AML-193 (cell line): ENCODE measurements around the gene DHX35.
"Not testable (repeated sequence)": the region's sequence is repeated elsewhere in the genome, so short reads cannot be mapped to it uniquely, and the experiment has no call there.

Source experiments
- DNase-seq, 2 experiments: peaks; one replicate each; lab custom pipeline; 2025; lab: John Stamatoyannopoulos, UW

Gene DHX35

DNA sequence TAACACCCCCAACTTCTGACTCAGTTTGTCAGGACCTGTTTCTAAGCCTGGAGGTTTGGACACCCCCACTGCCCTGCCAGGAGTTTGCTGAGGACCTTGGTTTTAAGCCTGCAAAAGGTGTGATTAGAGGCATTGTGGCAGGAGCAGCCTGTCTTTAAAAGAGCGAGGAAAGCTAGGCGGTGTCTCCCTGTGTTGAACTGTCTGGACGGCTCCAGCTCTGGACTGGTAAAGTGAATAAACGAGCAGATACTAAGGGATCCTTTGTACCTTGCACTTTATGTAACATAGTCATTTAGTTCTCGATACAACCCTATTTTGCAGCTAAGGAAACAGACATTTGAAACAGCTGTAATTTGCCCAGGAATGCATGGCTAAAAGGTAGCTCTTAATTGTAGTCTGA is 21.5 kb upstream of the DHX35 start:
- no peak for DNase-seq

DNA sequence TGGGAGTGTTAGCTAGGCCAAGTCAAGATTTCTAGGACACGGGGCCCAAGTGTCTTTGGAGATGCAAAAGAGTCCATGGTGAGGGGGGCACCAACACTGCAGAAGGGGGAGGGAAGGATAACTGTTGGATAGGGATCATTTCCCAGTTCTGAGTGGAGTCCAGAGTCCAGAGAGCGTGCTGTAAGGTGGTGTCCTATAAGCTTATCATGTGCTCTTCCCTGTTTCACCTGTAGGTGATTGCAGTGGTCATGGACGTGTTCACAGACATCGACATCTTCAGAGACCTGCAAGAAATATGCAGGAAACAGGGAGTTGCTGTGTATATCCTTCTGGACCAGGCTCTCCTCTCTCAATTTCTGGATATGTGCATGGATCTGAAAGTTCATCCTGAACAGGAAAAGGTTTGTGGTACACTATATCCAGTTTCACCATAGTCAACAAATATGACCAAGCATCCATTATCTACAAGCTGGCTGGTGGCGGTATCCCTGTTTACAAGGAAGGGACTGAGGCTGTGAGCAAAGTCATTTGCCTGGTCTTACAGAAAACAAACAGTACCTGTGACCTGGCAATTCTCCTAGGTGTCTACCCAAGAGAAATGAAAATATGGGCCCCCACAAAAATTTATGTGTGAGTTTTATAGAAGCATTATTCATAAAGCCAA is 20.3 kb upstream of the DHX35 start:
- no peak for DNase-seq

DNA sequence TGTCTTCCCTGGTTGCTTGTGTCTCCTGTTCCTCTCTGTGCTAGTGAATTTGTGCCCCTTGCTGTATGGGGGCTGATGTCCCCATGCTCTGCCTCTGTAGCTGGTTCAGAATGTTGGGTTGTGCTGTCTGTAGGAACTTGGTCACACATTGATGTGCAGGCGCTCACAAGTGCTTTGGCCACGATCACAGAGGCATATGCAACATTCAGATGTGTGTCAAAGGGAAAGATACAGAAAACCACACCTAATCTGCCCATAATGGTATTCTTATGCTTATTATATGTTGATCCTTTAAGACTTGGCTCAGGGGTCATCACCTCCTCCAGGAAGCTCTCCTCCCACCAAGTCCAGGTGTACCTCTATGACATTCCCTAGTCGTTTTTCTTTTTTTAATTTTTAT is 17.1 kb upstream of the DHX35 start:
- no peak for DNase-seq

DNA sequence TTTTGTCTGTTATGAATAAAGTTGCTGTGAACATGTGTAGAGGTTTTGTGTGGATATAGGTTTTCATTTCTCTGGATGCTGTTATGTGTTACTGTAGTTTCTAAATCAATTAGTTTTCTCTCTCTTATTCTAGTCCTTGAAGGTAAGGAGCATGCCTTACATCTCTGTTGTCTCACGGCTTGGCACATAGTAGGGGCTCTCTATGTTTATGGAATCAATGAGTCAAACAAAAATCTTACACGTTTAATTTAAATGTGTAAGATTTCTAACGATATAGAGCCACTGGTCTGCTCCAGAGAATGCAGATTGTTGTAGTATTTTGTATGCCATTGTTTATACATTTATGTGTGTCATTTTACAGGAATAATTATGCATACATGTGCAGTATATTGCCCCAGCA is 15.3 kb upstream of the DHX35 start:
- no peak for DNase-seq

DNA sequence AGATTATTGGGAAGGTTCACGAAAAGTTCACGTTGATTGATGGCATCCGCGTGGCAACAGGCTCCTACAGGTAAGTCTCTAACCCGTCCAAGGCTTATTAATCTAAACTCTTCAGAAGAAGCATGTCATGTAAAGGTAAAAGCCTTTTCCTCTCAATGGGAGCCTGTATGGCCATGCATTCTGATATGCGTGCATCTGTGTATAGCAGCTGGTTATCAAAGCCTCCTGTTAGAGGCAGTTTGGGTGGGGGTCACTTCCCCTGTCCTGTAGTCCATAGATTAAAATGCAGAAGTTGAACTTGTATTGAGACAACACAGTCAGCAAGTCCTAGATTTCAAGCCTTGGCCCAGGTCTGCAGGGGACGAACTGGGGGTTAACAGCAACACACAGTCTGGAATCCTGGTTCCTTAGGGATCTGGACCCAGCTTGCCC is 14.2 kb upstream of the DHX35 start:
- no peak for DNase-seq

DNA sequence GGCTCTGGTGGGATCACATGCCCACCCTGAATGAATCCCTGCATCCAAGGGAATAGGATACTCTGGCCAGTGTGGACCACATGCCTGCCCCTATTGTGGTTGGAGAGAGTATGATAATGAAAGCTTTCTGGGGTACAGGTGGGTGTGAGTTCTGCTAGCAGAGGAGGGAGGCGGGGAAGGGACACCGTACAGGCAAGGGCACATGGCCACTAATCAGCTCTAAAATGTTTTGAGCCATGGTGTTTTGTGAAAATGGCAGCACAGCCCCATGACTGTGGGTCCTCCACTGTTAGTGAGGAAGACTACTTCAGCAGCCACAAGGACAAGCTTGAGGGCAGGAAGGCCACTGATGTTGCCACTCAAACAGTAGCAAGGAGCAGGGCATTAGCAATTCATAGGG is 11.9 kb upstream of the DHX35 start:
- DNase-seq: no peak

DNA sequence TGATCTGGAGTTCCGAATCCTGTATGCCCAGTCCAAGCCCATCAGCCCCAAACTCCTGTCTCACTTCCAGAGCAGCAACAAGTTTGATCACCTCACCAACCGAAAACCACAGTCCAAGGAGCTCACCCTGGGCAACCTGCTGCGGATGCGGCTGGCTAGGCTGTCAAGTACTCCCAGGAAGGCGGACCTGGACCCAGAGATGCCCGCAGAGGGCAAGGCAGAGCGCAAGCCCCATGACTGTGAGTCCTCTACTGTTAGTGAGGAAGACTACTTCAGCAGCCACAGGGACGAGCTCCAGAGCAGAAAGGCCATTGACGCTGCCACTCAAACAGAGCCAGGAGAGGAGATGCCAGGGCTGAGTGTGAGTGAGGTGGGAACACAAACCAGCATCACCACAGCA is 10.5 kb upstream of the DHX35 start:
- no peak for DNase-seq

DNA sequence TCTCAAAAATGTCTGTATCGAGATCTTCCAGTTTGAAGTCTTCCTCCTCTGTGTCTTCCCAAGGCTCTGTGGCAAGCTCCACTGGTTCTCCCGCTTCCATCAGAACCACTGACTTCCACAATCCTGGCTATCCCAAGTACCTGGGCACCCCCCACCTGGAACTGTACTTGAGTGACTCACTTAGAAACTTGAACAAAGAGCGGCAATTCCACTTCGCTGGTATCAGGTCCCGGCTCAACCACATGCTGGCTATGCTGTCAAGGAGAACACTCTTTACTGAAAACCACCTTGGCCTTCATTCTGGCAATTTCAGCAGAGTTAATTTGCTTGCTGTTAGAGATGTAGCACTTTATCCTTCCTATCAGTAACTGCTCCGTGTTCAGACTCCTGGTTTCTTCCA is 10.0 kb upstream of the DHX35 start:
- DNase-seq: no peak

DNA sequence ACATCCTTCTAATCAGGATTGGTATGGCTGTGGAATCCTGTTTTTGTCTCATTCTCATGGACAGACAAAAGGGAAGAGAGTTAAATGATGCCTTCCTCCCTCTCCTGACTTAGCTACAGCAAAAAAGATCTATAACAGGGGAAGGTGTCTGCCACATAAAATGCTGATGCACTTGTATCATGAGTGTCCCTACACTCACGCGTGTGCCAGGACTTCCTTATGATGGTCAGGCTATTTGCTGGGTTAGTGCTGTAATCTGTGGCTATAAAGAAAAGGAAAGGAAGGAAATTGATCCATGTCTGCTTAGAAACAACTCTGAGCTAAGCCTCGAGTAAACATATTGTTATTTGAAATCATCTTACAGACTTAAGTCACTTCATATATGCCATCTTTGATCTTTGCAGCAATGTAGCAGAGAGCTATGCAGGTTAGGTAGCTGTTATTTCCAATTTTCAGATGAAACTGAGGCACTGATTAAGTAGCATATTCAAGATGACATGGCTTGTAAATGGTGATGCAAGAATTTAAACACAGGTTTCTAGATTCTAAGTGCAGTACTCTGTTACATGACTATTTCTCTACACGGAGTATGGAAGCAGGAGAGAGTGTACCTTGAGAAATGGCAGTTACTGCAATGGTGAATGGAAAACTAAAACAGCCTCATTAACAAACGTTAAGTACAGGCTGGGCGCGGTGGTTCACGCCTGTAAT is 8.4 kb upstream of the DHX35 start:
- no peak for DNase-seq

DNA sequence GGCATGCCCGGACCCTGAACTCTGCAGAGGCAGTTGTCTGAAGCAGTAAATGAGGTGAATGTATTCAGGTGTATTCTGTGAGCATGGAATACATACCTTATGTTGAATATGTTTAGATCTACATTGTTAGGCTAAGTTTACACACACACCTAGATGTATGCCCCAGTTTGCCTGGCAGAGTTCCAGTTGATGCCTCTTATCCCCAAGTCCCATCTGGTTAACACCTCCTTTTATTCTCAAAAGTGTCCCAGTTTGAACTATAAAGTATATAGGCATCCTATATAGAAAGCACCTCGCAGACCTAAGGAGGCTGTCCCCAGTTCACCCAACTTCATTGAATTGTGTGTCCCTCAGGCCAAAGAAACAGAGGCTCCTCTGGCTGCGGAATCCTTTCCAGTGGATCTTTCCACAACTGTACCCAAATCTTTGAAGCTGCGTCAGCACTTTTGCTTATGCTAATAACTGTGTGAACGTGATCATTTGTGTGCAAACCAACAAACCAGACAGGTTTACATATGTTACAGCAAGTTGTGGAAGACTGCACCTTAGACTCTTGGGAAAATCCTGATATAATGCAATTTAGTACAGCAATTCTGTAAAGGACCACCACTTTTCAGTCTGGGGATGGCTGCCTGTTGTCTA is 4.8 kb upstream of the DHX35 start:
- DNase-seq: no peak

DNA sequence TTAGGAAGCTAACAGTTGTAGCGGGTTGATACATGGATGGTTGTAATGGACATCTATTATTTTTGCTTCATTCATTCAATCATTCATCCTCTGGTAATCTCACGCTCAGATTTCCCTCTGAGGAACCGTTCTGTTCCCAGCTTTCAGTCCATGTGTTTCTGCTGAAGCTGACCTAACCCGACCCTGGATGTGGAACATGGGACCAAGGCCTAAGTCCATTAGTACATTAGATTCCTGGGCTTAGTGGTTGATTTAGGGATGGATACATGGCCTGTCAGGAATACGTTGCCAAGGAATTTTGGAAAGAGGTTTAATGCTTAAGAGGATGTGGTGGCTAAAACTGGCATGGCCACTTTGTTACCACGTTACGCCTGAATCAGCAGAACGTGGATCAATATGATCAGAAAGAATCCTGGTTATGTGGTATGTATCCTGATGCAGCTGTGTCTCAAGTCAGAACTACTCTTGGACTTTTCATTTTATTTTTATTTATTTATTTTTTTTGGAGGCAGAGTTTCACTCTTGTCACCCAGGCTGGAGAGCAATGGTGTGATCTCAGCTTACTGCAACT is 4.1 kb upstream of the DHX35 start:
- no peak for DNase-seq

DNA sequence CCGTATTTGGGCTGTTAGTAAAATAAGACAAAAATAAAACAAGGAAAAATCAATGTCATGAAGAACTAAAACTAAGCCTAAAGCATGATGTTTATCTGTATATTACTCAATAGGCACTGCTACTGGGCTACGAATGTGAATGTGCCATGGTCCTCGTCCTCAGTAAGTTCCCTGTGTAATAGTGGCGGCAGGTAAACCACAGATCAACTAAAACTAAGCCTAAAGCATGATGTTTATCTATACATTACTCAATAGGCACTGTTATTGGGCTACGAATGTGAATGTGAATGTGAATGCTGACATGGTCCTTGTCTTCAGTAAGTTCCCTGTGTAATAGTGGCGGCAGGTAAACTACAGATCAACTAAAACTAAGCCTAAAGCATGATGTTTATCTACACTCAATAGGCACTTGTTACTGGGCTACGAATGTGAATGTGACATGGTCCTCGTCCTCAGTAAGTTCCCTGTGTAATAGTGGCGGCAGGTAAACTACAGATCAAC is 1.9 kb upstream of the DHX35 start:
- not testable (repeated sequence) for DNase-seq

DNA sequence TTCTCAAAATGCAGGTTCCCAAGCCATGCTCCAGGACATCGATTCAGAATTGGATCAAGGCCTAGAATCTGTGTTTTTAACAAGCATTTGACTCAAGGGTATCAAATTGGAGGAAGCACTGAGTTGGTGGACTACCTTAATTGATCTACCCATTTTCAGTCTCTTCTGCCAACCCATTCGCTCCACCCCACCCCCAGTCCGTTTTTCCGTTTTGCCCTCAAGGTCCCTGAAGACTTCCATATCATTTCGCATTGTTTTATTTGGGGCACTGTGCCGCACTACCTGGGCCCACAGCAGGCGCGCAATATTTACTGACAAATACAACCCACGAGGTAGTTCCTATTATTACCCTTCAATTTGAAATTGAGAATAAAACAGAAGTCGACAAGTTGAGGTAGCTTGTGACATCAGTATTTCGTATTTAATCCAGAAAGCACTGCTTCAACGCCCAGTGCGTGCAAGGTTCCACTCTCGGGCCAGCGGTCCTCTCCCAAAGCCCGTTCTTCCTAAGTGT is 557 bp upstream of the DHX35 start:
- no peak for DNase-seq

DNA sequence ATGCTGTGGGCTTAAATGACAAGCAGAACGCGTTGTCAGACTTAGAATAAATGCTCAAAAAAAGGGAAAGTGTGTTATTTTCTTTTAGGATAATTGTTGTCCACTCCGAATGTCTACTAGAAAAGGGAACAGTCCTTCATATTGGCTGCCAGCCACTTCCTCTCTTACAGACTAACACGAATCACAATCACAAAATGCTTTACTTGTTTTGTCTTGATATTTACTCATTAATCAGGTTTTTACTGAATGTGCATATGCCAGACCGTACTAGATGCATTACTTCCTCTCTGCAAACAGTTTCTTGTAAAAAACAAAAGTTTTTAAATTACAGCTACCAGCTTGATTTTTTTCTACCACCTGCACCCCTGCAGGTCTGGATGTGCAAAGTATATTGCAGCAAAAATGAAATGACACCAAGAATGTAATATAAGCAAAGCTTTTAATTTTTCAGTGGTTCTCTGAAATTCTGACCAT is 821 bp downstream of the DHX35 start:
- peak; percentile 24 to 25 for DNase-seq

DNA sequence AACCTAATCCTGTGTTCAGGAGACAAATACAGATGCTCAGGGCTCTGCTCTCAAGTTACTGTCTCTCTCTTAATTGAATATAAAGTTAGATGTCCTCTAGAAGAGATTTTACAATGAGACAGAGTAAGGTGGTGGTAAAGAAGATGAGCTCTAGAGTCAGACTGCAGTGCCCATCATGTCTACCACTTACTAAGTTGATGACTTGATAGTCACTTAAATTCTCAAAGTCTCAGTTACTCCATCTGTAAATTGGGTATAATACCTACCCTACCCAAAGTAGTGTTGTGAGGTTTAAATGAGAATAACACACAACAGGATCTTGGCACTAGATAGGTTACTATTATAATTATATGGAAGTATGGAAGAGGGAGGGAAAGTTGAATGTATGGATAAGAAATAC is 1.6 kb downstream of the DHX35 start:
- DNase-seq: no peak

DNA sequence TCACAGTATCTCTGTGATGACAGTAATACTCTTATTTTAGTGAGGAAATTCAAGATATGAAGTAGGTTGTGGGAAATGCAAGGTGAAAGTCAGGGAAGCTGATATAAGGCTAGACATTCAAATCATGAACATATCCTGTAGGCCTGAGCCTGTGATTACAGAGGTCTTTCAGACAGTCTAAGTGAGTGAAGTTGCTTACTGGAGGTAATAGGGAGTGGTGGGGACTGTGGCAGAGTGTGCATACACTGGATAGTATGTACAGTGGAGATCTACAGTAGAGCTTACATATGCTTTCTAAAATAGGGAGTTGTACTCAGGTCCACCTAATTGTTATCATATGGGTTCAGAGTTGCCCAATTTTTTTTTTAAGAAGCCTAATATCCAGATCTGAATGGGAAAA is 3.1 kb downstream of the DHX35 start:
- DNase-seq: no peak

DNA sequence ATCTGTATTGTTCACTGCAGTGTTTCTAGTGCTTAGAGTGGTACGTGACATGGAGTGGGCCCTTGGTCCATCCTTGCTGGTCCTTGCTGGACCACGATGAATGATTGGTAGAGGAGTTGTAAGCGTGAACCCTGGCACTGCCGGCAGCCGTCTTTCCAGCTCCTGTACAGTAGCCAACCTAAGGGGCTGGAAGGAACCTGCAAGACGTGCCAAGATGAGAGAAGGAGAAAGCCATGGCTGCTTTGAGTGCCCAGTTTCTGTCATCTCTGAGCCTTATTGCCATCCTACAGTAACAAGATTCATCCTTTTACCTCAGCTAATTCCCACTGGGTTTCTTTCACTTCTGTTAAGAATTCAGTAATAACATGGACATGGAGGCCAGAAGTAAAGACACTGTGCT is 5.9 kb downstream of the DHX35 start:
- no peak for DNase-seq

DNA sequence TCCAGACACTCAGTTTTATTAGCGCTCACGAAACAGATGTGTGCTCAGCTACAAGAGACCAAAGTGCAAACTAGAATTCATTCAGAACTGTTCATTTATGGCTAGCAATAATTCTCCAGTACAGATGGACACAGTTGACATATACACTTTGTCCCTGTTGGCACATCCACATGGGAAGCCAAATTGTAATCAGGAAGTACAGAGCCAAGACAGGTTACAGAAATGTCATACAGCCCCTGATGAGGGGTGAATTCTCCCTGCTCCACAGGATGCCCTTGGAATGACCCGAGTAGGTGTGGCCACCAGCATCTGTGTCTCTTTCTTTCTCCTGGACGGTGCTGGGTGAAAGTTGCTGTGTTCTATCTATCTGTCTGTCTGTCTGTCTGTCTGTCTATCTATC is 7.6 kb downstream of the DHX35 start:
- DNase-seq: no peak

DNA sequence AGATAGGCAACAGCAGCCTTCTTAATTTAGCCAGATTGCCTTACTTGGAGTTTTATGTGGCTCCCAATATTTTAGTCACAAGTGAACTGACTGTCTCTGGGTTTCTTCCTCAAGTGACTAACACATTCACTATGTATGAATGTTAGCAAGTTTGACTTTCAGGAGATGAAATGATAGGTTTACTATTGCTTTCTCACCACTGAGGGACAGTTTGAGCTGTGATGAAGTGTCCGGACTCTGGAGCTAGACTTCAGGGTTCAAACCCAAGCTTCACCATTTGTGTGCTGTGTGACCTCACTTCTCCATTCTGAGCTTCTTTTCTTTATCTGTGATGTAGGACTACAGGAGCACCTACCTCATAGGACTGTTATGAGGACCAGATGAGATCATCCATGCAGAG is 8.2 kb downstream of the DHX35 start:
- DNase-seq: no peak

DNA sequence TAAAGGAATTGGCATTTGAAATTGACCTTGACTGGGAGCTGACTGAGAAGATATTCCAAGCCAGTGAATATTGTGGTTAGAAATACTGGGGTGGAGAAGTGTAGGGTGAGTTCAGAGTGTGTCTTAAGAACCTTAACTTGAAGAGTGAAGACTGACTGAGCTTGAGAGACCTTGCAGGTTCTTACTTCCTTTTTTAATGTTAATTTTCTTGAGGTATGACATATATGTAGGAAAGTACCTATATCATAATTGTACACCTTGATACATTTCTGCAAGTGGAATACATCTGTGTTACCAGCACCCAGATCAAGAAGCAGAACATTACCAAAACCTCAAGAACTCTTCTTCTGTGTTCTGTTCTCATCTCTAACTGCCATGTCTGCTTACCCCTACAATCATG is 11.0 kb downstream of the DHX35 start:
- DNase-seq: no peak

DNA sequence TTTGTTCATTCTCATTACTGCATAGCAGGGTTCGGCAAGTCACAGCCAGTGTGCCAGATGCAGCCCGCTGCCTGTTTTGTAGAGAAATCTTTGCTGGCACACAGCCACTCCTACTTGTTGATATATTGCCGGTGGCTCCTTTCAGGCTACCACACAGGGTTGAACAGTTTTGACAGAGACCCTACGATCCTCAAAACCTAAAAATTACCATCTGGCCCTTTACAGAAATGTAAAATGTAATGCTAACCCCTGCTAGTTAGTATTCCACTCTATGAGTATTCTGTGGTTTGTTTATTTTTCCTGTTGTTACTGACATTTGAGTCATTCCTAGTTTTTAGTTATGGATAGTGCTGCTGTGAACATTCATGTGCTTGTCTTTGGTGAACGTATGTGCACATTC is 11.5 kb downstream of the DHX35 start:
- DNase-seq: no peak

DNA sequence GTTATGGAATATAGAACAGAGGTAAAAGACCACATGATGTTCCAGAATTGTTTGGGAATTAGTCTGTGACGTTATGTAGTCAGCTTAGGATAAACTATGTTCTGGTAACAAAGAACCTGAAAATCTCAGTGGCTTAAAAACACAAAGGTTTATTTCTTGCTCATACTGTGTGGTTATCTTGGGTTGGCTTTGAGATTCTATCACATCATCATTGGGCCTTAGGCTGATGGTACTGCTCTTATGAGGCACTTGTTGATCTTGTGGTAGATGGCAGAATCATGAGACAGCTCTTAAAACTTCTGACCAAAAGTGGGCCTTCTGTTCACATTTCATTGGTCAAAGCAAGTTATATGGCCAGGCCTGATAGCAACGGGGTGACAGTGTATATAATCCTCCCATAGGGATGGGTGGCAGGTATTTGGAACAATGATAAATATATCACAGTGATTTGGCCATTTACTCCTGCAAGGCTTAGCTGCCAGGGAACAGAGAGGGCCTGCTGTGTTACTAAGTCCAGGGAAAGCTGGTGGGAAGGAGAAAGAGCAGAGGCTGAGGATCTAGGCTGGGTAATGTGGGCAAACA is 13.5 kb downstream of the DHX35 start:
- no peak for DNase-seq
